Omental fat pad (tissue), 4 donors: ENCODE results near the gene TAF12. TPM values are rescaled to one million over a fixed set of nuclear protein-coding genes. Genes with fewer than 3 reads are reported as not detected.

Experiments used
- ATAC-seq: fragments of 150-250 bp; one replicate; pipeline ENCODE4 v1.9.1; 2016; ENCODE audit warnings: mild to moderate bottlenecking, moderate library complexity; ENCODE audit not compliant: low FRiP score
- DNase-seq: peaks from one replicate; pipeline ENCODE4 v3.0.0-alpha.2; 2019; ENCODE audit warnings: low spot score
- small RNA-seq: library from RNA; depleted of rRNA; stranded (forward); fragments of <200 nt; gene quantifications from one replicate; pipeline ENCODE3, GENCODE V24; 2016
- total RNA-seq, 4 donors: library from RNA; depleted of rRNA; stranded (reverse); fragments of >200 nt; gene quantifications; one replicate each; pipeline ENCODE4 v1.1.0, GENCODE V29; 2016
- TF ChIP-seq, protein P1 (sequence below), 3 donors: fragments of 450-650 bp; IDR thresholded peaks; one replicate each; pipeline ENCODE4 v1.5.1; 2016 to 2017; ENCODE audit warnings: antibody characterized with exemption in 3 of 3, mild to moderate bottlenecking in 3 of 3, moderate library complexity in 2 of 3

Gene TAF12
- total RNA-seq, 4 donors from 2014 or later = 15.0 to 22.5 (median 19.6) TPM

DNA sequence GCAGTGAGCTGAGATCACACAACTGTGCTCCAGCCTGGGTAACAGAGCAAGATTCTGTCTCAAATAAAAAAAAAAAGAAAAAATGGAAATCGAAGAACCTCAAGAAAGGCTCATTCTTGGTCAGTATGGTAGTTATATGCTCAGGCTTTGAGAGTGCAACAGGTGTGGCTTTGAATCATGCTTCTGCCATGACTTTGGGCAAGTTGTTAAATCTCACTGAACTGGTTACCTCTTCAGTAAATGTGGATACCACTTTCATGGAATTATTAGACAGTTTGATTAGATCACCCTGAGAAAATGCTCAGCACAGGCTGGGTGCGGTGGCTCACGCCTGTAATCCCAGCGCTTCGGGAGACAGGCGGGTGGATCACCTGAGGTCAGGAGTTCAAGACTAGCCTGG lies 77.1 kb downstream of the TAF12 start:
- TF ChIP-seq, protein P1, sequence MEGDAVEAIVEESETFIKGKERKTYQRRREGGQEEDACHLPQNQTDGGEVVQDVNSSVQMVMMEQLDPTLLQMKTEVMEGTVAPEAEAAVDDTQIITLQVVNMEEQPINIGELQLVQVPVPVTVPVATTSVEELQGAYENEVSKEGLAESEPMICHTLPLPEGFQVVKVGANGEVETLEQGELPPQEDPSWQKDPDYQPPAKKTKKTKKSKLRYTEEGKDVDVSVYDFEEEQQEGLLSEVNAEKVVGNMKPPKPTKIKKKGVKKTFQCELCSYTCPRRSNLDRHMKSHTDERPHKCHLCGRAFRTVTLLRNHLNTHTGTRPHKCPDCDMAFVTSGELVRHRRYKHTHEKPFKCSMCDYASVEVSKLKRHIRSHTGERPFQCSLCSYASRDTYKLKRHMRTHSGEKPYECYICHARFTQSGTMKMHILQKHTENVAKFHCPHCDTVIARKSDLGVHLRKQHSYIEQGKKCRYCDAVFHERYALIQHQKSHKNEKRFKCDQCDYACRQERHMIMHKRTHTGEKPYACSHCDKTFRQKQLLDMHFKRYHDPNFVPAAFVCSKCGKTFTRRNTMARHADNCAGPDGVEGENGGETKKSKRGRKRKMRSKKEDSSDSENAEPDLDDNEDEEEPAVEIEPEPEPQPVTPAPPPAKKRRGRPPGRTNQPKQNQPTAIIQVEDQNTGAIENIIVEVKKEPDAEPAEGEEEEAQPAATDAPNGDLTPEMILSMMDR (IDR thresholded peaks at IDR 0.05) = no peak
- no peak for ATAC-seq
- no peak for DNase-seq

DNA sequence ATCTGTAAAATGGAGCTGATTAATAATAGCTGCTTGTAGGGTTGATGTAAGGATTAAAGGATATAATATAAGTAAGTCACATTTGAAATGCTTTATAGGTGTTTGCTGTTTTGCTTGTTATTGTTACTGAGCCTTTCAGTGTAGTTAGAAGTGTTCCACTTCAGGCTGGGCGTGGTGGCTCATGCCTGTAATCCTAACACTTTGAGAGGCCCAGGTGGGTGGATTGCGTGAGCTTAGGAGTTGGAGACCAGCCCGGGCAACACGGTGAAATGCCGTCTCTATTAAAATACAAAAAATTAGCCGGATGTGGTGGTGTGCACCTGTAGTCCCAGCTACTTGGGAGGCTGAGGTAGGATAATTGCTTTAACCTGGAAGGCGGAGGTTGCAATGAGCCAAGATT lies 77.8 kb downstream of the TAF12 start:
- TF ChIP-seq, protein P1 (IDR thresholded peaks at IDR 0.05) = no peak
- ATAC-seq = no peak
- no peak for DNase-seq

DNA sequence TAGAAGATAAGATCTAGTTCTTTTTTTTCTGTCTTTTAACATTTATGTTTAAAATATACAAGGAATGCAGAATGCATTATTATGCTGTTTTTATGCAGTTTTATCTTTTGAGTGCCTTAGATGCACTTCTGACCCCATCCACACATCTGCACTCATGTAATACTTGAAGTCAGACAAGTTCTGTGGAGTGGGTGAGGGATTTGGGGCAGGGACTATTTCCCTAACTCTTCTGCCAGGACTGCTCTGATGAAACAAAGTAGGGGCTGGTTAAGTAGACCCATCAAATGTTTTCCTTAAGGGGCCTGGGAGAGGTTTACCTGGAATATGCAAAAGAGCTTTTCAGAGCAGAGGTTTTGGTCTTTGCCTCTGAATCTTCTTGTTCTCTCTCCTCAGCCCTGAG lies 78.6 kb downstream of the TAF12 start:
- no peak for DNase-seq
- TF ChIP-seq, protein P1 (IDR thresholded peaks at IDR 0.05) = no peak
- ATAC-seq = no peak

DNA sequence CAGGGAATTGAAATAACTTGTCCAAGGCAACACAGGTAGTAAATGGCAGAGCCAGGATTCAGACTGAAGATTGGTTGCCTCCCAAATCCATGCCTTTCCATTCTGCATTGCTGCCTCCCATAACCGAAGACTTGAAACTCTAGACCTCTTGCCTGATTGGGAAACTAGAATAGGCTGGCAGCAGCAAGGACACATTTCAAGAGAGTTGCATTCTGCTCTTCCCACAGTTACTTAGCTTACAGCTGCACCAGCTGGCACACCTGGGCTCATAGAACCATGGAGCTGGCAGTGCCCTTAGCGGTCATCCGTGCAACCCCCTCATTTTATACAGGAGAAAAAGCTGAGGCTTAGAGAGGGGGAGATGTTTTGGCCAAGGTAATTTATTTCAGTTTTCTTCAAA lies 82.0 kb downstream of the TAF12 start:
- DNase-seq (no peak), ATAC-seq (no peak)
- TF ChIP-seq, protein P1 (IDR thresholded peaks at IDR 0.05) = no peak

Small RNAs within 50 kb of the gene (small RNA-seq; reads per million reads assigned to genes)
- not detected for gene RF00422
- not detected for gene RNU11
- not detected for gene SNORA16A
- gene SNORA44 = not detected
- gene SNORA61 = not detected
- gene SNORD99 = 57,219 reads per million, percentile 100 among the genes with 10 or more reads in this experiment

Other genes with a start within 250 kb of the TAF12 start
- 10 to 100 TPM; 15.3 to 32.9 (median 22.1) TPM for gene RCC1, start 137.0 kb downstream of the TAF12 start, total RNA-seq
- 10 to 100 TPM; 14.8 to 26.8 (median 21.9) TPM for gene TRNAU1AP, start 90.0 kb downstream of the TAF12 start, total RNA-seq
- 10 to 100 TPM in 1 of 4 donors, 1 to 10 TPM in 3; 3.4 to 10.6 (median 8.4) TPM for gene RAB42, start 50.8 kb downstream of the TAF12 start, total RNA-seq
- gene RNU11, start 5.5 kb upstream of the TAF12 start, total RNA-seq = not detected
- gene GMEB1, start 25.7 kb upstream of the TAF12 start, total RNA-seq = 10 to 100 TPM in 3 of 4 donors, 1 to 10 TPM in 1; 7.0 to 14.4 (median 13.2) TPM
- 10 to 100 TPM; 43.8 to 88.4 (median 56.4) TPM for gene YTHDF2, start 93.9 kb upstream of the TAF12 start, total RNA-seq
- not detected for gene OPRD1, start 169.1 kb upstream of the TAF12 start, total RNA-seq